ENCODE data around the gene VPS33A. TPM values are rescaled to one million over a fixed set of nuclear protein-coding genes. Genes with fewer than 3 reads are reported as not detected.

The VPS33A gene
- total RNA-seq, 1 donor from 2014 or later = 49.2 TPM

DNA sequence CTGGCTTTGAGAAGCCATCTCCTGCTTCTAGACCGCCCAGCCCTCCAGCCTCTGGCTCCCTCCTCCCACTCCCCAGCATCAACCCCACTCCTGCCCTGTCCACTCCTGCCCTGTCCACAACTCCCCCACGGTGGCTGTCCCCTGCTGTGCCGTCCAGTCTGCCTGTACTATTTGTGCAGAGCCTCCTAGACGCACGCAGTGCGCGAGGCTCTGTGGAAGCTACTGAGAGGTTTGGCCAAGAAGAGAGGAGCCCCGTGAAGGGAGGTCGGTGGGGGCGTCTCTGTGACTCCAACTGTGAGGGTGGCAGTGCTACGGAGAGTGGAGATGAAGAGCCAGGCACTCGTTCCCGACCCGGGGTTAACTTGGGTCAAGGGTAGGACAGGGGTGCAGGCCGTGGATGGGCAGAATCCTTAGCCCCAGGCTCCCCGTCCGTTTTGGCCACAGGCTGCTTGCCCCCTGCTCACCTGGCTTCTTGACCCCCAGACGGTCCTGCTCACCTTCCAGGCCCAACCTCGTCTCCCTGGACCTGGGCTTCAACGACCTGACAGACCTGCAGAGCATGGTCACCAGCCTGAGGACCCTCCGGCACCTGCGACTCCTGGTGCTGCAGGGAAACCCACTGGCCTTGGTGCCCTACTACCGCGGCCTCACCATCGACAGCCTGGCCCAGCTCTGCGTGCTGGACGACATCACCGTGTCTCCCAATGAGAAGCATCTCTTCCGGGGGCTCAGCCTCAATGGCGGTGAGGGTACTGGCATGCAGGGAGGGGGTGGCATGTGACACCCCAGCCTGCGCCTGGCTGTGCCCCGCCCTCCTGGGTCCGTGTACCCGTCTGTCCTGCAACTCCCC, 76.4 kb downstream of the VPS33A start:
- H3K27me3 Mint-ChIP-seq (ENCODE audit: unreplicated experiment) = no peaks in the 10 kb centered on the region
- DNase-seq = no peak
- no peak for TF ChIP-seq CTCF (IDR thresholded peaks at IDR 0.05; ENCODE audit: partially characterized antibody, unreplicated experiment)
- peaks cover 2% of the 10 kb centered on the region for H3K9me3 Mint-ChIP-seq (ENCODE audit: unreplicated experiment)
- H3K4me1 Mint-ChIP-seq (ENCODE audit: low read depth, unreplicated experiment) = no peaks in the 10 kb centered on the region
- no peak overlapping the region for H3K4me3 Mint-ChIP-seq (ENCODE audit: unreplicated experiment)
- no peak overlapping the region for H3K27ac Mint-ChIP-seq (ENCODE audit: unreplicated experiment)
- peaks cover 2% of the 10 kb centered on the region for H3K36me3 Mint-ChIP-seq (ENCODE audit: unreplicated experiment)

DNA sequence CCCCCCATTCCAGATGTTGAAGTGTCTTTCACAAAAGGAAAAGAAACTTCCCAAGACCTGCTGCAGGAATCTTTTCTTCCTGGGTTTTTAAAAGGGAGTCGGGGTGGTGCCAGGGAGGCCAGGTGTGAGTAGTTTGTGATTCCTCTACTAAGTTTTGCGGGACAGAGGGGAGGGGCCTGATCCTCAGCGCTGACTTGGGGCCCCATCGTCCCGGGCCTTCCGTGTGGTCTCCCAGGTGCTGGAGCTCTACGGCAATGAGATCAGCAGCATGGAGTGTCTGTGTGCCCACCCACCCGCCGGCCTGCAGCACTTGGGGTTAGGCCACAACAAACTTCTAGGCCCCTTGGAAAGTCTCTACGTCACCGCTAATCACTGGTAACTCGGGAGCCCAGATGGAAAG, 78.8 kb downstream of the VPS33A start:
- Mint-ChIP-seq H3K4me1 (ENCODE audit: low read depth, unreplicated experiment) (peaks cover 3% of the 10 kb centered on the region), H3K27me3 (ENCODE audit: unreplicated experiment) (peaks cover 3% of the 10 kb centered on the region), H3K4me3 (ENCODE audit: unreplicated experiment) (no peak overlapping the region), H3K27ac (ENCODE audit: unreplicated experiment) (no peak overlapping the region), H3K9me3 (ENCODE audit: unreplicated experiment) (peaks cover 8% of the 10 kb centered on the region), H3K36me3 (ENCODE audit: unreplicated experiment) (no peaks in the 10 kb centered on the region)
- no peak for DNase-seq
- no peak for TF ChIP-seq CTCF (IDR thresholded peaks at IDR 0.05; ENCODE audit: partially characterized antibody, unreplicated experiment)

DNA sequence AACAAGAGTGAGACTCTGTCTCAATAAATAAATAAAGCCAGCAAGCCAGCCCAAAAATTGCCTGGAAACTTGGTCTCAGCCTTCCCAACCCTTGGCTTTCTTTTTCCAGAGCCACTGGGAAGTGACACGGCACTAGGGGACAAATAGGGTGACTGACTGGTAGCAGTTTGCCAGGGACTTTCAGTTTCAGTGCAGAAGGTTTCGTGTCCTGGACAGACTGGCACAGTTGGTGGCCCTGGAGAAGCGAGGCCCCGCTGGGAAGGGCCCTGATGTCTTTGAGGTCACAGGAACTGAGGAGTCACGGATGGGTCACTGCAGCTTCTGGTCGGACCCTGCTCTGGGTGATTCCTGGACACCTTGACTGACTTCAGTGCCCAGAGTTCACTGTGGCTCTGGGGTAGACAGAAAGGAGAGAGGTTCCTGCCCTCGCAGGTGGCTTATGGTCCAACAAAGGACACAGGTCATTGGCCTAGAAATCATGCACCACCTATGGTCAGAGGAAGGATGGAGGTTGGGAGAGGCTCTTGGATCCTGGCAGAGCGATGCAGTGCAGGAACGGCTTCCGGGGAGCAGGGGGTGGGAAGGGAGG, 80.7 kb downstream of the VPS33A start:
- peaks cover 3% of the 10 kb centered on the region for H3K4me1 Mint-ChIP-seq (ENCODE audit: low read depth, unreplicated experiment)
- no peak for TF ChIP-seq CTCF (IDR thresholded peaks at IDR 0.05; ENCODE audit: partially characterized antibody, unreplicated experiment)
- peaks cover 8% of the 10 kb centered on the region for H3K9me3 Mint-ChIP-seq (ENCODE audit: unreplicated experiment)
- DNase-seq = no peak
- H3K4me3 Mint-ChIP-seq (ENCODE audit: unreplicated experiment) = no peak overlapping the region
- H3K27me3 Mint-ChIP-seq (ENCODE audit: unreplicated experiment) = peaks cover 5% of the 10 kb centered on the region
- H3K27ac Mint-ChIP-seq (ENCODE audit: unreplicated experiment) = no peak overlapping the region
- H3K36me3 Mint-ChIP-seq (ENCODE audit: unreplicated experiment) = no peaks in the 10 kb centered on the region

DNA sequence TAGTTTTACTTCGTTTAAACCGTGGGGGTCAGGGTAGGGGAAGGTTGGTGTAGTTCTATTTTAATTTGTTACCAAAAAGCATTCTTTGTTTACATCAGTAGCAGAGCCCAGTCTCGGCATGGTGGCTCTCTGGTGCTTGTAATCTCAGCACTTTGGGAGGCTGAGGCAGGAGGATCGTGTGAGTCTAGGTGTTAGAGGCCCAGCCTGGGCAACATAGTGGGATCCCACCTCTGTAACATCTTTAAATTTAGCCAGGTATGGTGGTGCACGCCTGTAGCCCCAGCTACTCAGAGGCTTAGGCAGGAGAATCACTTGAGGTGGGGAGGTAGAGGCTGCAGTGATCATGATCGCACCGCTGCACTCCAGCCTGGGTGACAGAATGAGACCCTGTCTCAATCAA, 81.2 kb downstream of the VPS33A start:
- no peak for DNase-seq
- Mint-ChIP-seq H3K27me3 (ENCODE audit: unreplicated experiment) (peaks cover 5% of the 10 kb centered on the region), H3K4me3 (ENCODE audit: unreplicated experiment) (no peak overlapping the region), H3K9me3 (ENCODE audit: unreplicated experiment) (peaks cover 8% of the 10 kb centered on the region), H3K4me1 (ENCODE audit: low read depth, unreplicated experiment) (peaks cover 3% of the 10 kb centered on the region), H3K27ac (ENCODE audit: unreplicated experiment) (no peak overlapping the region), H3K36me3 (ENCODE audit: unreplicated experiment) (no peaks in the 10 kb centered on the region)
- no peak for TF ChIP-seq CTCF (IDR thresholded peaks at IDR 0.05; ENCODE audit: partially characterized antibody, unreplicated experiment)

DNA sequence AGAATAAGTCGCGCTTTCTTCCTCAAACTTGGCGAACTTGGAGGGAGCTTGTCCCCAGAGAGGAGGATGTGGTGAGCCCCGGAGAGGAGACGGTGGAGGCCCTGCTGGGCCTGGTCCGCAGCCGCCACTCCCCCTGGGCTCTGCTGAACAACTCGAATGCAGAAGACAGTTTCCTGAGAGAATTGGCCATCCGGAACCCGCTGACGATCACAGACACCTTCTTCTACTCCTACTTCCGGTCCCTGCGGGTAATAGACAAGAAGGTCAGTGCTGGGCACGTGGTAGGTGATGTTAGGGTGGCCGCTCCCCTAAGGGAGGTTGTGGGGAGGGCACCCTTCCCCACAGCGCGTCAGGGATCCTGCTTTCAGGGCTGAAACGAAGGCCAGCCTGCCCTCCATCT, 81.8 kb downstream of the VPS33A start:
- H3K36me3 Mint-ChIP-seq (ENCODE audit: unreplicated experiment) = no peaks in the 10 kb centered on the region
- TF ChIP-seq CTCF (IDR thresholded peaks at IDR 0.05; ENCODE audit: partially characterized antibody, unreplicated experiment) = no peak

More for the DNA sequence above, 81.8 kb downstream of the VPS33A start:
- H3K27ac Mint-ChIP-seq (ENCODE audit: unreplicated experiment) = no peak overlapping the region
- peaks cover 8% of the 10 kb centered on the region for H3K9me3 Mint-ChIP-seq (ENCODE audit: unreplicated experiment)
- DNase-seq = no peak
- H3K27me3 Mint-ChIP-seq (ENCODE audit: unreplicated experiment) = peaks cover 5% of the 10 kb centered on the region
- H3K4me3 Mint-ChIP-seq (ENCODE audit: unreplicated experiment) = peak overlapping the region; percentile 52
- peaks cover 3% of the 10 kb centered on the region for H3K4me1 Mint-ChIP-seq (ENCODE audit: low read depth, unreplicated experiment)
